ENCODE data around the gene UNK.
"Not testable (repeated sequence)": the region's sequence is repeated elsewhere in the genome, so short reads cannot be mapped to it uniquely, and the experiment has no call there.

The UNK gene

DNA sequence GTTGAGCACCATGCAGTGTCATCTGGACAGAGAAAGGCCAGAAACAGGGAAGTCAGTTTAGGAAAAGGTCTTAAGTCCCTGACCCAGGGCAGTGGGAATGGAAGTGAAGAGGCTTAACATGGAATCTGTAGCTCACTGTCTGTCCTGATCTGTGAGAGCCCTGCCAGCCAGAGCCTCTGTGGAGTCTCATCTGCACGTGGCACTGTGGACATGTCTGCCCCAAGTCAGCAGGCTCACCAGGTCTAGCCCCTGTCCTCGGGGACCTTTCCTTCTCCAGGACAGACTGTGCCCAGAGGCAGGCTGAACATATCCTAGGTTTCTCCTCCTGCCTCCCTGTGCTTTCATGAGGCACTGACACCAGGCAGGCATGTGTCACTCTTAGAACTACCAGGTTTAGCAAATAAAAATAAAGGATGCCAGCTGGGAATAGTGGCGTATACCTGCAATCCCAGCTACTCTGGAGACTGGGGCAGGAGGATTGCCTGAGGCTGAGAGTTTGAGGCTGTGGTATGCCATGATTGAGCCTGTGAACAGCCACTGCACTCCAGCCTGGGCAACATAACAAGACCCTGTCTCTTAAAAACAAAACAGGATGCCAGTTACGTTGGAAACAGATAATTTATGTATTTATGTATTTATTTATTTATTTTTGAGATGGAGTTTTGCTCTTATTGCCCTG lies 22.4 kb downstream of the UNK start:
- no peak for DNase-seq

DNA sequence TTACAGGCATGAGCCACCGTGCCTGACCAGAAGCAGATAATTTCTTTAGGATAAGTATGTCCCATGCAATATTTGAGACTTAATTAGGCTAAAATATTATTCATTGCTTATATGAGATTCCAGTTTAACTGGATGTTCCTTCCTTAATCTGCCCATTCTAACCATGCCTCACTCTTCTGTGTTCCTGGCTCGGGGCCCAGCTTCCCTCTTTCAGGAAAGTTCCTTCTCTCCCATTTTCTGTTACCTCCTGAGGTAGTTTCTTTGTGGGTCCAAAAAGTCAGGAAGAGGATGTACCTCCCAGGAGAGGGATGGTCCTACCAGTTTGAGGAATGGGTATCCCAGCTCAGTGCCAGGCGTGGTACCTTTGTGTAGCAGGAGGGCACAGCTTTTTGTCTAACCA lies 23.3 kb downstream of the UNK start:
- no peak for DNase-seq

DNA sequence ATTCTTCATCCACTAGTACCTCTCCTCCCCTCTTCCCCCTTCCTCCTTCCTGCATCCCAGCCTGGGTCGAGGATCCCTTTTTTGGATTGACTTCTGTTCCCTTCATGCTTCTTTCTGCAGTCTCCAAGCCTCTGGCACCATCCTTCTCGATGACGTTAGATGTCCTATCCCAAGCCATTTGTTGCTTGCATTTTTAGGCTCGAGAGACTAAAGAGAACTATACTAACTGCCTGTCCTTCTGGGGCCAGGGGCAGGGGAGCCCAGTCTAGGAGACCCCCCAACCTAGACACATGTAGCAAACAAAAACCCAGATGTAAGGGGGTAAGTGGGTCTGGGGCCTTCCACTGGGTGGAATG lies 23.9 kb downstream of the UNK start:
- no peak for DNase-seq

DNA sequence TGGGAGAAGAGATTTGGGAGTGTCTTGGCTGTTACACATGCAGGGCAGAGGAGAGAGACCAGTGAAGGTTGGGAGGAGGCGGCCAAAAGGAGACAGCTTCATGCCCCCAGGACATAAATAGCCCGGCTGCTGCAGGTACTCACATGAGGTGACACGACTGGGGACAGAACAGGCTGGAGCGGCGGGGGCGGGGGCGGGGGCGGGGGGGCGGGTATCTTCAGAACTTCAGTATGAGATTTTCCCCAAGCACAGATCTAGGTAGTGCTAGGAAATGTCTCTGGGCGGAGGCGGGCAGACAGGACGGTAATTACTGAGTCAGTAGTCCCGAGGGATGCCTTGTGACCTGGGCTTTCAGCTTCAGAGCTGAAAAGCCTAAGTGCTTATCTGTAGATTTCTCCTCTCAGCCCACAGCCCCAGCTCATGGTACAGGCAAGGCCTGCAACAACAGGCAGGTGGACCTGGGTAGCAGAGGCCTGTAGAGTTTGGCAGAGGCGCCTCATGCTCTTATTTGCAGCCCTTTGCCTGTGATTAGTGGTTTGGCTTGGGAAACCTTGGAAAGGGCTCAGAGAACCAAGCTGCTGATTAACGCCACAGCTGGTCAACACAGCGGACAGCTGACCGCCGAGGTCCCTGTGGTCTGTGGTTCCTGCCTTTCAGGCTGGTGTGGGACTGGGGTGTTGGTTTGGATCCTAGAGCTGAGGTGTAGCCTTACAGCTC lies 24.5 kb downstream of the UNK start:
- no peak for DNase-seq

- DNase-seq: no peak
Measured at GRCh38 chr17:75809631-75810111, 25.1 kb downstream of the UNK start.

DNA sequence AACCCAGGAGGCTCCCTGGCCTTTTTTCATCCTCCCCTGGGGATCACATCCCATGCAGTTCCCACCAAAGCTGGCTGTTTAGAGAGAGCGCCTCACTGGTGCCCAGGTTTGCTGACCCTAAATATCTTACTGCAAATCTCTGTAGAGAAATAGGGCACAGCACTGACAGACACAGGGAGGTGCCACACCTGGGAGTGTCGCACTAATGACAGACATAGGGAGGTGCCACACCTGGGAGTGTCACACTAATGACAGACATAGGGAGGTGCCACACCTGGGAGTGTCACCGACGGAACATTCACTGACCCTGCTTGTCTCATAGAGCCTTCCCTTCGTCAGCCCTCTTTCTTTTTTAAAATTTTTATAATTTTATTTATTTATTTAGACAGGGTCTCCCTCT lies 25.6 kb downstream of the UNK start:
- DNase-seq: no peak

- DNase-seq: not testable (repeated sequence)
Measured at GRCh38 chr17:75810756-75811155, 26.1 kb downstream of the UNK start.

DNA sequence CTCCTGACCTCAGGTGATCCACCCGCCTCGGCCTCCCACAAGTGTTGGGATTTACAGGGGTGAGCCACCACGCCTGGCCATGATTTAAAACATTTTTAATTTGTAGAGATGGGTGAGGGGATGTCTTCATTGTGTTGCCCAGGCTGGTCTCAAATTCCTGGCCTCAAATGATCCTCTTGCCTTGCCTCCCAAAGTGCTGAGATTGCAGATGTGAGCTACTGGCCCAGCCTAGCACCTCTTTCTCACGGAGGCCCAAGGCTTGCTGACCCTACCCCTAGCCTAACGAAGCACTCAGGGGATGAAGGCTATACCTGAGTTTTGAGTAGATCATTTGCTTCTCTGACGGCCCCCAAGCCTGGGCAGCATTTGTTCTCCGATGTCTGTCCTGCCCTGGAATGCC lies 26.6 kb downstream of the UNK start:
- no peak for DNase-seq

GRCh38 chr17:75812096-75813013 lies 27.7 kb downstream of the UNK start:
- DNase-seq: no peak

- DNase-seq: no peak
Measured at GRCh38 chr17:75813081-75814020, 28.7 kb downstream of the UNK start.

DNA sequence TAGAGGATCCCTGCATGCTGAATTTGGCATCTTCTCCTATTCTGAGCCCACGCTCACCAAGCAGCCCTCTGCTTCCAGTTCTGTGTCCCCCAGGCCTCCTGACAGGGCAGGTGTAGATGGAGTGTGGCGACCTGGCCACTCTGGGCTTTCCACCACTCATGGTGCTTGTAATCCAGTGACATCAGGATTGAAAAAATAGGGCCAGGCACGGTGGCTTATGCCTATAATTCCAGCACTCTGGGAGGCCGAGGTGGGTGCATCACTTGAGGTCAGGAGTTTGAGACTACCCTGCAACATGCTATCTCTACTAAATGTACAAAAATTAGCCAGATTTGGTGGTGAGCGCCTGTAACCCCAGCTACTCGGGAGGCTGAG lies 29.4 kb downstream of the UNK start:
- no peak for DNase-seq

DNA sequence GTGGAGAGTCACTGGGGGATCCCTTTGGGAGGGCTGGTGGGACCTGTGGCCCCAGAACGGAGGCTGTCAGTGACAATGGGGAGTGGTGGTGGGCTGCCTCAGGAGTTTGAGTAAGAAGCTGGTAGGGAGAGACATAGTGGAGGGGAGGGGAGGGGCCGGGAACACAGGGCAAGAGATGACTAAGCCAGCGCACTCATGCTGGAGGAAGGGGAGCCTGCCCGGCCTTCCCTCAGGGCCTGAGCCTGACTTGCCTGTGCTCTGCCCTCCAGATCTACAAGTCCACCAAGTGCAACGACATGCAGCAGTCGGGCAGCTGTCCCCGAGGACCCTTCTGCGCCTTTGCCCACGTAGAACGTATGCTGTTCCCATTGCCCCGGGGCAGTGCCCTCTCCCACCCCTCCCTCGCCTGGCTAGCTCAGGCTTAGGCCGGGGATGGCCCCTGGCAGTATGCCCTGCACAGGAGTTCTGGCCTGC lies 30.3 kb downstream of the UNK start:
- DNase-seq: no peak

- no peak for DNase-seq
Measured at GRCh38 chr17:75815399-75815798, 30.8 kb downstream of the UNK start.

GRCh38 chr17:75816693-75817092 lies 32.1 kb downstream of the UNK start:
- DNase-seq: no peak

- no peak for DNase-seq
Measured at GRCh38 chr17:75817571-75817970, 33.0 kb downstream of the UNK start.

DNA sequence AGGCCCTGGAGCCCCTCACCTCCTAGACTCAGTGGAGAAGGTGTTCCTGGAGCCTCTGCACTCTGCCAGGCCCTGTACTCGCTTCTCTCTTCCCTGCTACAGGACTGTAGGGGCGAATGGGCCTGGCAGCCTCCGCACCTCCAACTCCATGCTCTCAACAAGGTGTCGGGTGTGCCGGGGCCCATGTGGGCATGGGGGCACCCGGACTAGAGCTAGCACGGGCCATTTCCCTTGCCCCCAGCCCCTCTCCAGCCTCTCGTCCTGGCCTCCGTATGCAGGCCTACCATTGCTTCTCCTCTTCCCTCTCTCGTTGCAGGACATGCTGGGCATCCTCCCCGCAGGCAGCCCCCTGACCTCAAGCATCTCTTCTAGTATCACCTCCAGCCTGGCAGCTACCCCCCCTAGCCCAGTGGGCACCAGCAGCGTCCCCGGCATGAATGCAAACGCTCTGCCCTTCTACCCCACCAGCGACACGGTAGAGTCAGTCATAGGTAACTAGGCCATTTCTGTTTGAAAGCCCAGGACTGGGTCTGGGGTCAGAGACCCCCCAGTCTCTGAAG lies 33.8 kb downstream of the UNK start:
- DNase-seq: no peak

GRCh38 chr17:75819116-75819515 lies 34.5 kb downstream of the UNK start:
- DNase-seq: no peak

DNA sequence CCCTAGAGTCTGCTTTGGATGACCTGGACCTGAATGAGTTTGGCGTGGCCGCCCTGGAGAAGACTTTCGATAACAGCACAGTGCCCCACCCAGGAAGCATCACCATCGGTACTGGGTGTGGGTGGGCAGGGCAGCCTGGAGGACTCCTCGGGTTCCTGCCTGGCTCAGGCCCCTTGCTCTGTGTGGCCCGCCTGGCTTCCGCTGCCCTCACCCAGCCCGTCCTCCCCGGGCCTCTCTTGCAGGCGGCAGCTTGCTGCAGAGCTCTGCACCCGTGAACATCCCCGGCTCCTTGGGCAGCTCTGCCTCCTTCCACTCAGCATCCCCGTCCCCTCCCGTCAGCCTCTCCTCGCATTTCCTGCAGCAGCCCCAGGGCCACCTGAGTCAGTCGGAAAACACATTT lies 35.1 kb downstream of the UNK start:
- no peak for DNase-seq

- no peak for DNase-seq
Measured at GRCh38 chr17:75820094-75821080, 35.8 kb downstream of the UNK start.

DNA sequence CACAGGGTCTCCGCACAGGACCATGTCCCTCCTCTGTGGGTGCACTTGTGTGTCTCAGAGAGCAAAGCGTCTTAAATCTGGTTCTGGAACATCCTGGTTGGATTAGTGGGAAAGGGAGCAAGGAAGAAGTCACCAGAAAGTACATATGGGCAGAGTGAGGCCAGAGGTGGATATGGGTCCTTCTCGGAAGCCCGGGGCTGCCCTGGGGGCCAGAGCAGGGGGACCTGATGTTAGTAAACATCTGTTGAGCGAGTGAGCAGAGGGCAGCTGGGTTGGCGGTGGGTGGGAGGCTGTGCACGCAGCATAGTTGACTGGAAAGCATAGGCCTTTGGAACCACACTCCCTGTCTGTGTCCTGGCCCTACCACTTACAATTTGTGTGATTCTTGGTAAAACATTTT lies 36.9 kb downstream of the UNK start:
- no peak for DNase-seq

Measured in NCI-H748 treated with DMSO at 0.1 percent for 48 hours (cell line).